Measurements from ENCODE around the gene ITIH3.

DNA sequence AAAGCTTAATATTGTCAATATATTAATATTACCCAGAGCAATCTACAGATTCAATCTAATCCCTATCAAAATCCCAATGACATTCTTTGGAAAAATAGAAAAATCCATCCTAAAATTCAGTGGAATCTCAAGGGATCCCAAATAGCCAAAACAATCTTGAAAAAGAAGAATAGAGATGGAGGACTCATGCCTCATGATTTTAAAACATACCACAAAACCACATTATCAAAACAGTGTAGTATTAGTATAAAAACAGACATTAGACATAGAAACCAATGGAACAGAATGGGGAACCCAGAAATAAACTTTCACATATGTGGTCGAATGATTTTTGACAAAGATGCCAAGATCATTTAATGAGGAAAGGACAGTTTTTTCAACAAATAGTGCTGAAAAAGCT is 38.5 kb upstream of the ITIH3 start:
- TF ChIP-seq, protein P1, sequence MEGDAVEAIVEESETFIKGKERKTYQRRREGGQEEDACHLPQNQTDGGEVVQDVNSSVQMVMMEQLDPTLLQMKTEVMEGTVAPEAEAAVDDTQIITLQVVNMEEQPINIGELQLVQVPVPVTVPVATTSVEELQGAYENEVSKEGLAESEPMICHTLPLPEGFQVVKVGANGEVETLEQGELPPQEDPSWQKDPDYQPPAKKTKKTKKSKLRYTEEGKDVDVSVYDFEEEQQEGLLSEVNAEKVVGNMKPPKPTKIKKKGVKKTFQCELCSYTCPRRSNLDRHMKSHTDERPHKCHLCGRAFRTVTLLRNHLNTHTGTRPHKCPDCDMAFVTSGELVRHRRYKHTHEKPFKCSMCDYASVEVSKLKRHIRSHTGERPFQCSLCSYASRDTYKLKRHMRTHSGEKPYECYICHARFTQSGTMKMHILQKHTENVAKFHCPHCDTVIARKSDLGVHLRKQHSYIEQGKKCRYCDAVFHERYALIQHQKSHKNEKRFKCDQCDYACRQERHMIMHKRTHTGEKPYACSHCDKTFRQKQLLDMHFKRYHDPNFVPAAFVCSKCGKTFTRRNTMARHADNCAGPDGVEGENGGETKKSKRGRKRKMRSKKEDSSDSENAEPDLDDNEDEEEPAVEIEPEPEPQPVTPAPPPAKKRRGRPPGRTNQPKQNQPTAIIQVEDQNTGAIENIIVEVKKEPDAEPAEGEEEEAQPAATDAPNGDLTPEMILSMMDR (IDR thresholded peaks at IDR 0.05) = no peak
- no peak for TF ChIP-seq POLR2A (IDR thresholded peaks at IDR 0.05)
- no peak for TF ChIP-seq EP300 (IDR thresholded peaks at IDR 0.05)

Measured in ovary (tissue), 3 donors.